ENCODE results near the gene CDK13. TPM values are rescaled to one million over a fixed set of nuclear protein-coding genes. Genes with fewer than 3 reads are reported as not detected.

The CDK13 gene
- total and polyA plus RNA-seq, 8 donors, result 38.0 to 79.8 (median 72.4) TPM

- Histone ChIP-seq H3K4me1 (no peaks in the 10 kb centered on the region), H3K9me3 (no peaks in the 10 kb centered on the region), H3K27me3 (no peaks in the 10 kb centered on the region), H3K36me3 (no peaks in the 10 kb centered on the region), H3K27ac (no peak overlapping the region), H3K4me3 (no peak overlapping the region)
- TF ChIP-seq CTCF (IDR thresholded peaks at IDR 0.05), result no peak
- ATAC-seq, result no peak
- intact Hi-C loops (cut with DNase I), result no loop called here
- DNase-seq, result no peak
These were observed 23.0 kb upstream of the CDK13 start for GRCh38 chr7:39927018-39927417.

GRCh38 chr7:39934132-39934531, 15.9 kb upstream of the CDK13 start:
- no peaks in the 10 kb centered on the region for H3K4me1 ChIP-seq
- no peak for TF ChIP-seq CTCF (IDR thresholded peaks at IDR 0.05)
- no peak overlapping the region for H3K27ac ChIP-seq
- H3K4me3 ChIP-seq, result no peak overlapping the region
- H3K9me3 ChIP-seq, result no peaks in the 10 kb centered on the region
- H3K27me3 ChIP-seq, result no peaks in the 10 kb centered on the region
- DNase-seq (no peak), ATAC-seq (no peak)
- intact Hi-C loops (cut with DNase I), result no loop called here
- no peaks in the 10 kb centered on the region for H3K36me3 ChIP-seq

- Histone ChIP-seq H3K36me3 (no peaks in the 10 kb centered on the region), H3K27me3 (no peaks in the 10 kb centered on the region), H3K4me1 (no peaks in the 10 kb centered on the region), H3K4me3 (no peak overlapping the region), H3K9me3 (no peaks in the 10 kb centered on the region), H3K27ac (no peak overlapping the region)
- TF ChIP-seq CTCF (IDR thresholded peaks at IDR 0.05), result no peak
- DNase-seq (no peak), ATAC-seq (no peak)
- intact Hi-C loops (cut with DNase I), result no loop called here
These were observed 13.3 kb upstream of the CDK13 start for GRCh38 chr7:39936761-39937160.

GRCh38 chr7:39937366-39938153, 12.5 kb upstream of the CDK13 start:
- H3K27me3 ChIP-seq, result no peaks in the 10 kb centered on the region
- intact Hi-C loops (cut with DNase I), result no loop called here
- ATAC-seq (peak; percentile 59), DNase-seq (no peak)
- H3K9me3 ChIP-seq, result no peaks in the 10 kb centered on the region
- no peaks in the 10 kb centered on the region for H3K4me1 ChIP-seq
- no peaks in the 10 kb centered on the region for H3K36me3 ChIP-seq
- TF ChIP-seq CTCF (IDR thresholded peaks at IDR 0.05), result no peak
- H3K4me3 ChIP-seq, result no peak overlapping the region
- no peak overlapping the region for H3K27ac ChIP-seq

- Histone ChIP-seq H3K27me3 (no peaks in the 10 kb centered on the region), H3K27ac (no peak overlapping the region), H3K4me3 (no peak overlapping the region), H3K36me3 (no peaks in the 10 kb centered on the region), H3K9me3 (no peaks in the 10 kb centered on the region), H3K4me1 (peaks cover 0 to under 1% of the 10 kb centered on the region in 2 donors)
- no peak for DNase-seq
- no peak for ATAC-seq
- intact Hi-C loops (cut with DNase I), result no loop called here
- no peak for TF ChIP-seq CTCF (IDR thresholded peaks at IDR 0.05)
These were observed 7.2 kb upstream of the CDK13 start for GRCh38 chr7:39942883-39943282.
